Activated CD4-positive, alpha-beta T cell treated with anti-CD3 and anti-CD28 coated beads for 4 hours (primary cell): ENCODE data around the gene SRF.

Experiments used
- DNase-seq, 2 donors: peaks; one replicate each; pipeline ENCODE4 v3.0.0-alpha.2; 2020

SRF gene

GRCh38 chr6:43219814-43220213 lies 48.7 kb downstream of the SRF start:
- DNase-seq, result no peak

- no peak for DNase-seq
Observed at GRCh38 chr6:43220439-43220951, 49.4 kb downstream of the SRF start.

GRCh38 chr6:43221046-43221972 lies 50.2 kb downstream of the SRF start:
- no peak for DNase-seq

GRCh38 chr6:43222418-43223059 lies 51.5 kb downstream of the SRF start:
- no peak for DNase-seq

- no peak for DNase-seq
Observed at GRCh38 chr6:43223175-43223574, 52.1 kb downstream of the SRF start.

DNA sequence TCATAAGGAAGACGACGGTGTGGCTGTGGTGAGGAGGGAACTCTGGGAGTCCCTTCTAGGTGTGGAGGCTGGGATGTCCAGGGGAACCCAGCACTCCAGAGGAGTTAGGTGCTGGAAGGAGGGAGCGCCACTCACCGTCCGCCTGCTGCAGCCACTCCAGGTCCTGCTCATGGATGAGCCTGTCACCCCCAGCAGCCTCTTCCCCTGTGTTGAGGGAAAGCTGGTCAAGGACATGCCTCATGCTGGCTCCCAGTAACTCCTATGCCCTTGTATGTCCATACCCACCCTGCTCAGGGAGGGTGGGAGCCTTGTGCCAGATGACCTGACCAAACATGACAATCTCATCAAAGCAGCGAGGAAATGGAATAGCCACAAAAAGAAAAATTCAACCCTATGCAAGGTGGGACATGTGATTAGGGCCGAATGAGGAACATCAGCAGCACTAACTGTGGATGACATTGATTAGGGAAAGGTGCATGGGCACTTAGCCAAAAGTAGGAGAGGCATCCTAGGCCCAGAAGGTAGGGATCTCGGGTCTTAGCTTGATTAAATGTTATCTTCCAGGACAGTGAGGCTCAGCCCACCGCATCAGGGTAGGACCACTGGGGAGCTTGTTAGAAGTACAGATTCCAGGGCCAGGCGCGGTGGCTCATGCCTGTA lies 55.3 kb downstream of the SRF start:
- DNase-seq, result no peak

DNA sequence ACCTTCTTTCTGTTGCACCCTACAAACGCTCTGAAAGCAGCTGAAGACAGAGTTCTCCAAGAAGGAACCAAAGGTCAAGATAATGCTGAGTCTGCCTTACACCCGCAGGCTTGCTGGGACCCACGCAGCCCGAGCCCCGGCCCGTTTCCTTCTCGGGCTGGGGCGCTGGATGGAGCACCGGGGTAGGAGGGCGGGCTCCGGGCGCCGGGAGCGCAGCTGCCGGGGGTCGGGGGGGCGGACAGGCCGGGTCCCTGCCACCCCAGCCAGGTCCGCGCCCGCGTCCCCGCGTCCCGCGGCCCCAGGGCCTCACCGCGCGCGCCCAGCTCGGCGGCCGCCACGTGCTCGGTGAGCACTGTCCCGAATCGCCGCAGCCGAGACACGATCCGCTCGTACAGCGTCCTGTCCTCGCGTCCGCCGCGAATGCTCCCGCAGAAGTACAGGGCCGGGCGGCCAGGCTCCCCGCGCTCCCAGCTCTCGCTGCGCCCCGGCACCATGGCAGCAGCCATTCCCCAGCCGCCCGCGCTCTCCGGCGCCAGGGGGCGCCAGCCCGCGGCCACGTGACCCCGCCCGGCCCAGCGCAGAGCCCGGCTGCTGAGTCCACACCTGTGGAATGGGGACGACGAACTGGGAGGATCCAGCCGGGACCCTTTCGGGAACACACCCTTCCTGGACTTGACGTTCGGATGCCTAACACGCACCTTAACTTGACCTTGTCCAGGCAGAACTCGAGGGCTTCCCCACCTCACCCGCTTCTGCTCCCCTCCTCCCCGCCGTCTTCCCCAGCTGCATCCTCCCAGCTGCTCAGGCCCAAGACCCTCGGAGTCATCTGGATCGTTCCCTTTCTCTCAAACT lies 58.1 kb downstream of the SRF start, which contains the start of gene DNPH1:
TSS of gene DNPH1 (minus strand) at position 531 of the 852 bp plus-strand sequence. CDS start at position 506, 25 bp downstream.
- peak; percentile 78 to 79 for DNase-seq

- no peak for DNase-seq
Observed at GRCh38 chr6:43229803-43230620, 58.9 kb downstream of the SRF start.

GRCh38 chr6:43231053-43231452 lies 60.0 kb downstream of the SRF start:
- no peak for DNase-seq
